GM21360 (cell line): ENCODE data around the gene B4GALNT4.
"Not testable (repeated sequence)": the region's sequence is repeated elsewhere in the genome, so short reads cannot be mapped to it uniquely, and the experiment has no call there.

Source experiments
- ATAC-seq: cut with Tn5 transposase; IDR thresholded peaks from one replicate; pipeline ENCODE4 v1.9.1; 2021; ENCODE audit warnings: mild to moderate bottlenecking, moderate library complexity; ENCODE audit not compliant: unreplicated experiment

The B4GALNT4 gene

DNA sequence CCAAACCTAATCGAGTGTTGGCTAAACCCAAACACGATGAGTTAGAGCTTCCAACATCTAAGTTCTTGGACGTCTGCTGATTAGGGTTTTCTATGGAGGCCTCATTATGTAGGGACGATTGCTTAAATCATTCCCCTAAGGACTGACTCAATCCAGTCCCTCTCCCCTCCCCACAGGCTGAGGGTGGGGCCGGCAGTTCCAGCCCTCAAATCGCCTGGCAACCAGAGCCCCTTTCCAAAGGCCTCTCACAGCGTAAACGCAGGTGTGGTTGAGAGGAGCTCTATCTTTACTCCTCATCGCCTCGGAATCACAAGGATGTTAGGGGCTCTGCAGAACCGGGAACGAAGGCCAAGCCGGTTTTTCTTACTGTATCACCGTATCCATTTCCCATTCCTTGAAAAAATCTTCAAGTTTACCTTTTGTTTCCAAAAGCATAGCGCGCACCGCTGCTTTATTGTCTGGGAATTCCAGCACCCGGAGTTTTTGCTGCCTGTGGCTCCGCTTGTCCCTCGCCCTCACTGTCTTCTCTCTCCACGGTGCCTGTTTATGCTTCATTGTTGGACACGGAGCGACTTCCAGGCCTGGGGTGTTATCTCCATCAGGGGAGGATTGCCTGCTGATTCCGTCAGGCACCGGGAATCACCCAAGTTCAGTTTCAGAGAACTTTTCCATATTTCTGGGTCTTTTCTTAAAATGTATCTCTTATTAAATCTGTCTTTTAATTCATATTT, 34.9 kb upstream of the B4GALNT4 start:
- ATAC-seq = no peak

DNA sequence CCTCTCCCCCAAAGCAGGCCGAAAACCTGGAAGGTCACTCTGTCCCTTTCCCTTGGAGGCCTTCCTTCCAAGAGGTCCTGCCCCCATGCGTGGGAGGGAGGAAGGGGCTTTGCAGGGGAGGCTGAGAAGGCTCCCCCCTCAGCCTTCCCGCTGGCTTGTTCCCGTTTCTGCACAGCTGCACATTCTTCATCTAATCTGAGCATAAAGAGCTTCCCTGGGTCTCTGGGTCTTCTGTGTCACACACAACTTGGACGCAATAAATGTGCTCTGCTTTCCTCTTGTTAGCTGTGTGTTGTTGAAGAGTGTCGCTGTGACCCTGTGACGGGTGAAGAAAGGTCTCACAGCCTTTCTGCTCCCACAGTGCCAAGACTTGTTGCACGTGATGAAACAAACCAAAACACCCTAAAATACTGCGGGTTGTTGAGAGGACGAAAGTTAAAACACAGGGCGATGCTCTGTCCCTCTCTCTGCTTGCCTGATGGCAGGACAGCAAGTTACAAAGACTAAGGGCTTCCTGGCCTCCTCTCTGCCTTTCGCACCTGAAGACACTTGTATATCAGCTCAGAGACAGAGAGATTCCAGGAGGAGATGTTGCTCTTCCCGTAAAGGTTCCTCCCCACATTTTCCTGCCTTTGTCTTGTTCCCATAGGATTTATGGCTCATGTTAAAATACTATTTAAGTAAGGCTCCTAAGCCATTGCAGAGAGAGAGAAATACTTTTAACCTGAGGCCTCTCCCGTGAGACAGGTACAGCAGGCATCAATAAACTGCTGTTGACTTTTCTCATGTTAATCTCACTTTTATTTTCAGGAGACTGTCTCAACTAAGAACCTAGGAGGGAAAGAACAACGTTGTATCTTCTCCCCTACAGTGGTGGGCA, 33.3 kb upstream of the B4GALNT4 start:
- no peak for ATAC-seq

DNA sequence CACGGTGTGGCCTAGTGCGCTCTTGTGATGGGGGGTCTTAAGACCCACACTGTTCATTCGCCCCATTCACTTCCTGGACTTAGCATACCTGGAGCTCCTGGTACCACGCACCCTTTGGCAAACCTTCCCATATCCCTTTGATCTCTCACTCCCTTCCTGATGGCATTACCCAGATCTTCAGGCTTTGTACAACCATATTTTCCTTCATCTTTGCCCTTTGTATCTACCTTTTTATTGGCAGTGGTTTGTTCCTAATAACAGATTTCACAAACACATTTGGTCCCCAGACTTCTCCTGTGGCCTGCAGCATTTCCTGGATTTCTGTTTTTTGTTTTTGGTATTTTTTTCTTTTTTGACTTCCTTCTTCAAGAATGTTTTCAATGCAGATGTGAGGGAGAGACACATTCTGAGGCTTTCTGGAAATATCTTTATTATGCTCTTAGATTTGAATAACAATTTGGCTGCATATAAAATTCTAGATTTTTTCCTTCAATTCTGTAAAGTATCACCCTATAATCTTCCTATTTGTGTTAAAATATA, 32.6 kb upstream of the B4GALNT4 start:
- ATAC-seq = no peak

DNA sequence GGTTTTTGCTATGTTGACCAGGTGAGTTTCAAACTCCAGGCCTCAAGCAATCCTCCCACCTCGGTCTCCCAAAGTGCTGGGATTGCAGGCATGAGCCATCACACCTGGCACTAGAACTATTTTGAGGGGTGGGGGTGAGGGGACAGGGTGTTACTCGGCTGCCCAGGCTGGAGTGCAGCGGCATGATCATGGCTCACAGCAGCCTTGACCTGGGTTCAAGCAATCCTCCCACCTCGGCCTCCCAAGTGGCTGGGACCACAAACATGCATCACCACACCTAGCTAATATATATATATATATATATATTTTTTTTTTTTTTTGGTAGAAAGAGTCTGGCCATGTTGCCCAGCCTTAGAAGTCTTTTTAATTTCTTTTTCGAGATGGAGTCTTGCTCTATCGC, 31.6 kb upstream of the B4GALNT4 start:
- no peak for ATAC-seq

DNA sequence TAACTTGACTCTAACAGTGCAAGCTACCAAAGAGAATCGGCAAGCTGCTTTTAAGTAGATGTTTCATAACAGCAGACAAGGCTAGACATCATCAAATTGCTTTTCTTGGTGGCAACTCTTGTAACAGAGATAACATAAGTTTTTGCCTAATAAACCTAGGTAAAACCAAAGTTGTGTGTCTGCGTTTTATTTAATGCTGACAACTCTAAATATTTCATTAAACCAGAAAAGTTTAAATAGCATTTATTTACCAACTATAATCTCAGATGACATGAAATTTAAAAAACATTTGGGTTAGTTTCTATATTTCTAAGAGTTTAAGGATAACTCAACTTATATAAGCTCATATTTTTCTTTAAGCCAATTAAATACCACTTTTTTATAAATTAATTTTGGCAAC, 29.3 kb upstream of the B4GALNT4 start:
- ATAC-seq = no peak

DNA sequence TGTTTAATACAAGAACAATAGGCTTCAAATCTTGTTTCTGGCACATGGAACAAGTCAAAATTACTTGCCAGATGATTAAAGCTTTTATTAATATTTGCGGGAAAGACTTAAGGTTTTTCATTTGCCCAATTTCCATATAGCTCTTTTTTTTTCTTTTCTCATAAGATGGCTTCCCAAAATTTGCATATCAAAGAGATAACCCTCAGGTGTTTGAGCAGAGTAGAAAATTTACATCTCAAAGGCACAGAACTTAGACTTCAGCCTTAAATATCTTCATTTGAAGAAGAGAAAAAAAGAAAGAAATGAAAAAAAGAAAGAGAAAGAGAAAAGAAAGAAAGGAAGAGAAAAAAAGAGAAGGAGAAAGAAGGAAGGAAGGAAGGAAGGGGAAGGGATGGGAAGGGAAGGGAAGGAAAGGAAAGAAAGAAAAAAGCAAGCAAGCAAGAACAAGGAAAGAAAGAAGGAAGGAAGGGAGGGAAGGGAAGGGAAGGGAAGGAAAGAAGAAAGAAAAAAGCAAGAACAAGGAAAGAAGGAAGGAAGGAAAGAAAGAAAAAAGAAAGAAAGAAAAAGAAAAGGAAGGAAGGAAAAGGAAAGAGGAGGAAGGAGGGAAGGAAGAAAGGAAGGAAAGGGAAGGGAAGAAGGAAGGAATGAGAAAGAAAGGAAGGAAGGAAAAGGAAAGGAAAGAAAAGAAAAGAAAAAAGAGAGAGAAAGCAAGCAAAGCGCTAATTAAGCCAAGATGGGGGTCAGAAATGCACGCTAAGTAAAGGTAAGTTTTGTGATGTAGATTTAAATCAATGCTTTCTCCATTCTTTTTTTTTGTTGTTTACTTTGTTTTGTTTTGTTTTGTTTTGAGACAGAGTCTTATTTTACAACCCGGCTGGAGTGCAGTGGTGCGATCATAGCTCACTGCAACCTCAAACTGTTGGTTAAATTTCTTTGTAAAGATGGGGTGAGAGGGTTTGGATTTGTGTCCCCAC, 28.5 kb upstream of the B4GALNT4 start:
- ATAC-seq = no peak

DNA sequence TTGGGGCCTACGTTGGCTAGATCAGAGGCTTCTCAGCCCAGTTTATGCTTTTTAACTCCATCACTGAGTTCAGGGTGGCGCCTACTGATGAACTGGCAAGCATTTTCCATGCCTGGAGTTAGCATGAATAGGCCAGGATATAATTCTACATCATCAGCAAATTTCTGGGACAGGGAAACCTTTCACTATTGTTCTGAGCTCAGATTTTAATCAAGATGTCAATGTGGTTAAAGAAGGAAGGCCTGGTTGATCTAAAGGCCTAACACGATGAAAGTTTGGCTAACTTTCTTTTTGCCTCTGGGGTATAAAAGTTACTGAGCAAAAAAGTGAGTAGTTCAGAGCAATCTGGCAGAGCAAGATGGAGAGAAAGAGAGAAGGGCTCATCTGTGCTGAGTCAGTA, 27.0 kb upstream of the B4GALNT4 start:
- ATAC-seq = no peak

DNA sequence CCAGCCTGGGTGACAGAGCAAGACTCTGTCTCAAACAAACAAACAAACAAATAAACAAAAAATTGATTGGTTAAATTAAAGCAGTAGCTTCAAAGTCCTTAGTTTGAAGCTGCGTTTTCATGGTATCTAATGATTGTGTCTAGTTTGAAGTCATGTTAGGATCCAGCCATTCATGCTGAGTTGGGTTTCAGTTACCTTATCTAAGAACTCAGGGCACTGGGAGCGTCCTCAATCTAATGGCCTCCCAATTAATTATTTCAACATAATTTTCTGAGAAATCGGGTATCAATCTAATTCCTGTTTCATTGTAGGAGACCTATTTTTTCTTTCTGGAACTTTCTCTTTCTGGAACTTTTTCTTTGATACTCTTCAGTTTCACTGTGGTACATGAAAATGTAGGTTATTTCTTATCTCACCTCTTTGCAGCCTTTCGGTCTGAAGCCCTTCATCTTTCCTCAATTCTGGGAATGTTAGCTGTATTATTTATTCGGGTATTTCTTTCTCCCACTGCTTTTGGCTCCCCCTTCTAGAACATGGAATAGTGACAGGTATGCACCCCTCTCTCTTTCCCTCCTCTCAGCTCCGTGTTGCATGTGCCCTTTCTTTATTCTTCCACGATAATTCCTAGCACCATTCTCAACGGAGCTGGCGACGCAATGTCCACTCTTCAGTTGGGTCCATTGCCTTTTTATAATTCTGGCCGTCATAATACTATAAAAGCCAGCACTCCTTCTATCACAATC, 24.3 kb upstream of the B4GALNT4 start:
- no peak for ATAC-seq

DNA sequence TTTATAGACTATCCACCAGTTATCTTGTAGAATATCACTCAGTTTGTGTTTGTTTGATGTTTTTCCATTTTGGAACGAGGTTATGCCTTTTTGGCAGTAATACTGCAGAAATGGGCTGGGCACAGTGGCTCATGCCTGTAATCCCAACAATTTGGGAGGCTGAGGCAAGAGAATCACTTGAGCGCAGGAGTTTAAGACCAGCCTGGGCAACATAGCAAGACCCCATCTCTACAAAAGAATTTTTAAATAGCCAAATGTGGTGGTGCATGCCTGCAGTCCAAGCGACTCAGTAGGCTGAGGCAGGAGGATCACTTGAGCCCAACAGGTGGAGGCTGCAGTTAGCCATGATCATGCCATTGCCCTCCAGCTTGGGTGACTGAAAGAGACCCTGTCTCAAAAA, 22.8 kb upstream of the B4GALNT4 start:
- no peak for ATAC-seq

DNA sequence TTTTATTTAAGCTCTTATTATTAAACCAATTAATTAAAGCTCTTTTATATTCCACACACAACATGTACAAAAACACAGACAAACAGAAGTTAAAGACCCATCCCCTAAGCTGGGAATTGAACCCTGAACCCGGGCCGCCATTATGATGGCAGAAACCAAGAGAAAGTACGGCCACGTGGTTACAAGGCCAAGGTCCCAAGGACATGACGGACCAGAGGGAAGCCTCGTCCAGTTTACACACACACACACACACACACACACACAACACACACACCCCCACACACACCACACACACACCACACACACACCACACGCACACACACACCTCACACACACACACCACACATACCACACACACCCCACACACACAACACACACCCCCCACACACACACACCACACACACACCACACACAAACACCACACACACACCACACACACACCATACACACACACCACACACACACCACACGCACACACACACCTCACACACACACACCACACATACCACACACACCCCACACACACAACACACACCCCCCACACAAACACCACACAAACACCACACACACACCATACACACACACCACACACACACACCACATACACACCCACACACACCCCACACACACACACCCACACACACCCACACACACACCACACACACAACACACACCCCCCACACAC, 19.9 kb upstream of the B4GALNT4 start:
- not testable (repeated sequence) for ATAC-seq

DNA sequence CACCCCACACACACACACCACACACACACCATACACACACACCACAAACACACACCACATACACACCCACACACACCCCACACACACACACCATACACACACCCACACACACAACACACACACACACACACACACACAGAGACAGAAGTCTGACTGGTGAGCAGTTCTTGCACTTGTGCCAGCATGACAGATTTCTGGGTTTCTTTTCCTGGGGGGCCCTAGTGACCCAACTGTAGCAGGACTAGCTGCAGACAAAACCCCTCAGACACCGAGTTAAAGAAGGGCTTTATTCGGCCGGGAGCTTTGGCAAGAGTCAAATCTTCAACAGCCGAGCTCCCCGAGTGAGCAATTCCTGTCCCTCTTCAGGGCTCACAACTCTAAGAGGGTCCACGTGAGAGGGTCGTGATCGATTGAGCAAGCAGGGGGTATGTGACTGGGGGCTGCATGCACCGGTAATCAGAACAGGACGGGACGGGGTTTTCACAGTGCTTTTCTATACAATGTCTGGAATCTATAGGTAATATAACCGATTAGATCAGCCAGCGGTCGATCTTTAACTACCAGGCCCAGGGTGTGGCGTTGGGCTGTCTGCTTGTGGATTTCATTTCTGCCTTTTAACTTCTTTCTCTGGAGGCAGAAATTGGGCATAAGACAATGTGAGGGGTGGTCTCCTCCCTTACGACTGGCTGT, 19.1 kb upstream of the B4GALNT4 start:
- not testable (repeated sequence) for ATAC-seq

DNA sequence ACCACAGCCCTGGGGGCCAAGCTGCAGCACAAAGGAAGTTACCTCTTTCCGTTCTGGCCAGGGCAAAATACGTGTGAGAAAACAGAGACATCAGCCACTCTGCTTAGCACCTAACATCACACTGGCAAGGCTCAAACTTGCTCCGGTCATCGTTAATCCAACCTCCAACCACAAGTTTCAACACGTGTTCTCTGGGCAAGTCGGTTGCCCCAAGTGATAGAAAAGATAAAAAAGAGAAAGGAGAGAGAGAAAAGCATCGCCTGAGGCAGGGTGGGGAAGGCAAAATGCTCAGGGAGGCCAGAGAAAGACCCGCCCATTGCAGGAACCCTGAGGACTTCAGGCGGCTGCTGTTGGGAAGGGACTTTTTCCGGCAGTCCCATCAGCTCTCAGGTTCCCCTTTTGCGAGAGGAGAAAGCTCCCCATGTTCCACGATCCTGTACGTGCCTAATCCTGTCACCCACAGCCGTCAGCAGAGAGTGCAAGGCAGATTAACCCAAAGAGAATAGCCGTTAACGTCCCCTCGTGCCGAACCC, 18.5 kb upstream of the B4GALNT4 start:
- no peak for ATAC-seq

DNA sequence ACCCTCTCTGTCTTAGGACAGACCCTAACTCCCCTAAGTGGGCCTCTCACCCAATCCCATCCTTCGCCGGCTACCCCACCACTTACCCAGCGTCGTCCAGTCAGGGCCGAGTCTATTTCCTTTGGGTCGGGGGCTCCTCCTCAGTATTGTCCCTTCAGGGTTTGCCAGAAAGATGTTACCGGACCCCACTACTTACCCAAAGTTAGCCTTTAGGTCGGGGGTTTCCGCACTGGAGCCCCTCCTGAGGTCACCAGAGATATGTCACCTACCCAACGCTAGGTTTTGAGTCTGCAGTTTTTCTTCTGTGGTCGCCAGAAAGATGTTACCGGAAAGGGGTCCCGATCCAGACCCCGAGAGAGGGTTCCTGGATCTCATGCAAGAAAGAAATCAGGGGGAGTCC, 17.9 kb upstream of the B4GALNT4 start:
- ATAC-seq = no peak

DNA sequence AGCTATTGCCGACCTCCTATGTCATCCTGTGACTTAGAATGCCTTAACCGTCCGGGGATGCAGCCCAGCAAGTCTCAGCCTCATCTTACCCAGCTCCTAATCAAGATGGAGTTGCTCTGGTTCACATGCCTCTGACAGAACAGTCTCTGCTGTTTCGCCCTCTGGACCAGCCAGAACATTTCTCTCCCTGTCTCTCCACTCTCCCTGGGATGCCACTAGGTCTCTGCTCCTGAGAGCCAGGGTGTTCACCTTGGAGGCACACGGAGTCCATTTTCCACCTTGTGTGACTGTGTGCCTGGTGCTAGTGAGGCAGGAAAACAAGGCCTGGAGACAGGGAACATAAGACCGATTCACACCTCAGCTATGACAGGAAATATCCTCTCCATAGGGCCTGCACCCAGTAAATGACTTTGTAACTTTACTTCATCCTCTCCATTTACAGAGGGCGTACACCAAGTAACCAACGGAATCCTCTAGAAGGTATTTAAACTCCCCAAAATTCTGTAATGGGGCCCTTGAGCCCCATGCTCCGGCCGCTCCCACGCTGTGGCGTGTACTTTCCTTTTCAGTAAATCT, 16.8 kb upstream of the B4GALNT4 start:
- no peak for ATAC-seq

DNA sequence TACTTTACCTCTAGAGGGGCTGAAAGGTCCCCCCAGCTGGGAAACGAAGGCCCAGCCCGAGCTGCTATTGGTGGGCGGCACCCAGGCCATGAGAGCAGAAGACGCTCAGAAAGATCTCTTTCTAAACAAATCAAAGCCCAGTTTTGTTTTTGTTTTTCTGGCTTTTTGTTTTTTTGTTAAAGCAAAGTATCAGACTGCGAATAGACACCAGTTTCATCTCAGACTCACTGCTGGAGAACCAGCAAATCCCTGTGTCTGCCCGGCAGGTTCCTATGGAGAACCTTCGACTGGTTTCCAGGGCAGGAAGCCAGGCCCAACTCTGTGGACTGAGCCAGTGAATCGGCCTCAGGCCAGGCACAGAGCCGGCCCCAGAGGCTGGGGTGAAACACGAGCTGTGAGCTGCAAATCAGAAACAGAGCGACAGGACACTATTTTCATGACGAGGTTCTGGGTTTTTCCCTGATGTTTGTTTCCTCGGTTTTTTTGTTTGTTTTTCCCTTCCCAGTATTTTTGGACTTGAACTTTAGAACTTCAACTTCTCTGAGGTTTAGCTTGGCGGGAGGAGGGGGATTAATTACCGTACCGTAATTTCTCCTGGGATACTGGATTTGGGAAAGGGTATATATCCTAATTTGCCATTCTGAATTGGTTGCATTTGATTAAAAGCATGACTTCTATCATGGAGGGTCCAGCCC, 16.0 kb upstream of the B4GALNT4 start:
- no peak for ATAC-seq

DNA sequence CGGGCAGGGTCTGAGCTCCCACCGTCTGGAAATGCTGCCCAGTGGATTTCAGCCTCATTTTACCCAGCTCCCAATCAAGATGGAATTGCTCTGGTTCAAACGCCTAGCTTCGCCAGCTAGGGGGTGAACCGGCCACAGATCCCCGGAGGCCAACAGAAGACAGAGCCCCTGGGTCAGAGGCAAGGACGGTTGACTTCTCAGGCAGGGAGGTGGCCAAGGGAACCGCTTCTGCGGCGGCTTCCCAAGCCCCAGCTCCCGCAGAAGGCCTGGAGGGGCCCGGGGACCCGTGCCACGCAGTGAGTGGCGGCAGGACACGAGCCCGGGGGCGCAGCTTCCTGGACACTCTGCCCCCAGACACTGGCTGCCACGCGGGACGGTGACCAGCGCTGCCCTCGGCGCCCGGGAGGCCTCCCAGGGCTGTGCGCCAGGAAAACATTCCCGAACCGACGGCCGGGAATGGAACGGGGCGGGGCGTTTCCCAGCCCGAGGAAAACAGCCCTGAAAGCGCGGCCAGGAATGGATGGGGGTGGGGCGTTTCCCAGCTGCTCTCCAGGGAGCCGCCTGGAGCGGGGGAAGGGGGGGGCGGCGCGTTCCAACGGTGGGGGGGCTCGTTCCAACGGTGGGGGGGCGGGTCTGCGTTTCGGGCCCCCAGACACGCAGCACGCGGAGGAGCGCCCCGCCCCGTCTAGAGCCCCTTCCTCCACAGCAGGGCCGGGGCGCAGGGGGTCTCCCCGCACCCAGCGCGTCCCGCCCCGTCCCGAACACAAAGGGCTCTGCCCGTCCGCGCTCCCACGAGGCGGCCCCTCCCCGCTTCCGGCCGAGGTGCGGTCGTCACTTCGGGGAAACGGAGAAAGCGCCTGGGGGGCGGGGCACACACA, 13.5 kb upstream of the B4GALNT4 start:
- ATAC-seq = peak; percentile 50

DNA sequence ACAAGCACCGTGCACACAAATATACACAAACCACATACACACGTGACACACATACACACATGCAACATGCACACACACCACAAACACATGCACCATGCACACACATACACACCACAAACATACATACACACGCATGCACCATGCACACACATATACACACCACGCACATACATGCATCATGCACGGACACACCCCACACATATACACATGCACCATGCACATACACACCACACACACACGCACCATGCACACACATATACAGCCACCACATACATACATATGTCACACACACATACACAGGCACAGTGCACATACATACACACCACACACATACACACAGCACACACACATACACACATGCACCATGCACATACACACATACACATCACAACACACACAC, 12.7 kb upstream of the B4GALNT4 start:
- ATAC-seq = no peak
